GM12872 (cell line): Measurements from ENCODE around the gene UST.

Experiments used
- TF ChIP-seq, protein P1 (sequence below): IDR thresholded peaks from 3 replicates; pipeline ENCODE4 v1.5.1; 2011; ENCODE audit warnings: low read depth, mild to moderate bottlenecking, low read length, moderate library complexity; ENCODE audit not compliant: insufficient read depth

Gene UST

DNA sequence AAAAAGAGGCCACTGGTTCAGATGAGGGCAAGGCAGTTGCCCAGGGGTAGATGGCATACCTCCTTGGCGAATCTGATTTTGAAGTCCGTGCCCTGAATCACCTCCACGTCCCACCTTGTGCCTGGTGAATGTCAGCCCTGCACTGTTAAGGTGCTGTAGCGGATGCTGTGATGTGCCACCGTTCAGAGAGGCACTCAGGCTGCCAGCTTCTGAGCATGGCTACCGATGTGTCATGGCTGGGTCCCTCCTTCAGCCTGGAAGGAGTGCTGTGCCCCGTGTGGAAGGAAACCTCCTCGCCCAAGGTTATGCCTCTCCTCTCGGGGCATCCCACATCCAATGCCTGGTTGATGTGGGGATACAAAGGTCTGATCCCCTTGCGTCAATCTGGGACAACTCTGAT is 43.6 kb downstream of the UST start:
- TF ChIP-seq, protein P1, sequence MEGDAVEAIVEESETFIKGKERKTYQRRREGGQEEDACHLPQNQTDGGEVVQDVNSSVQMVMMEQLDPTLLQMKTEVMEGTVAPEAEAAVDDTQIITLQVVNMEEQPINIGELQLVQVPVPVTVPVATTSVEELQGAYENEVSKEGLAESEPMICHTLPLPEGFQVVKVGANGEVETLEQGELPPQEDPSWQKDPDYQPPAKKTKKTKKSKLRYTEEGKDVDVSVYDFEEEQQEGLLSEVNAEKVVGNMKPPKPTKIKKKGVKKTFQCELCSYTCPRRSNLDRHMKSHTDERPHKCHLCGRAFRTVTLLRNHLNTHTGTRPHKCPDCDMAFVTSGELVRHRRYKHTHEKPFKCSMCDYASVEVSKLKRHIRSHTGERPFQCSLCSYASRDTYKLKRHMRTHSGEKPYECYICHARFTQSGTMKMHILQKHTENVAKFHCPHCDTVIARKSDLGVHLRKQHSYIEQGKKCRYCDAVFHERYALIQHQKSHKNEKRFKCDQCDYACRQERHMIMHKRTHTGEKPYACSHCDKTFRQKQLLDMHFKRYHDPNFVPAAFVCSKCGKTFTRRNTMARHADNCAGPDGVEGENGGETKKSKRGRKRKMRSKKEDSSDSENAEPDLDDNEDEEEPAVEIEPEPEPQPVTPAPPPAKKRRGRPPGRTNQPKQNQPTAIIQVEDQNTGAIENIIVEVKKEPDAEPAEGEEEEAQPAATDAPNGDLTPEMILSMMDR = no peak

DNA sequence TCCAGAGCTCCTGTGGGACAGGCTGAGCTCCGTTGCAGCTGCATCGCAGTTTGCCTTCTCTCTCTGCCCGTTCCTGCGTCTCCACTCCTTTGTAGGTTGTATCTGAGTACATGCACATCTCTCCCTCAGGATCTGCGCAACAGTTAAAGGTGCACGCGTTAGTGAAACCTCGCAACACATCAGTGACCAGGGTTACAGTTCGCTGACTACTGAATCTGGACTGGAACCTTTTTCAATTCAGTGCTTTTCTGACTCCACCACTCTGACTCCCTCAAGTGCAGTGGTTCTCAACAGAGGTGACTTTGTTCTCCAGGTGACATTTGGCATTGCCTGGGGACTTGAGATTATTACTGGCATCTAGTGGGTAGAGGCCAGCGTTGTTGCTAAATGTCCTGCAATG is 44.0 kb downstream of the UST start:
- TF ChIP-seq, protein P1 = no peak

DNA sequence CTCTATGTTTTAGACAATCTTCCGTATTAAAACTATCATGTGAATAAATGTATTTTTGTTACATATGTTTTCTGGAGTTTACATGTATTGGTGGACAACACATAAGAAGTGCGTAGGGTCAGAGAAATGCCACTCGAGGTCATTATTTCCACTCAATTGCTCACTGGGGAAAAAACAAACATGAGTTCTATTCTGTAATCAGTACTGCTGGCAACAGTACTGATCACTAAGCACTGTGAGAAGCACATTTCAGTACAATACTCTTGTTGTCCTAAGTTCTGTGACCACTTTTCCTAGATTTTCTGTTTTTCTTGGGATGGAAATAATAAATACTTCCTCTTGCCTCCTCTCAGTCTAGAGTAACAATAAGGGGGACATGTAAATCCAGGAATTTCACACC is 44.5 kb downstream of the UST start:
- TF ChIP-seq, protein P1 = no peak

DNA sequence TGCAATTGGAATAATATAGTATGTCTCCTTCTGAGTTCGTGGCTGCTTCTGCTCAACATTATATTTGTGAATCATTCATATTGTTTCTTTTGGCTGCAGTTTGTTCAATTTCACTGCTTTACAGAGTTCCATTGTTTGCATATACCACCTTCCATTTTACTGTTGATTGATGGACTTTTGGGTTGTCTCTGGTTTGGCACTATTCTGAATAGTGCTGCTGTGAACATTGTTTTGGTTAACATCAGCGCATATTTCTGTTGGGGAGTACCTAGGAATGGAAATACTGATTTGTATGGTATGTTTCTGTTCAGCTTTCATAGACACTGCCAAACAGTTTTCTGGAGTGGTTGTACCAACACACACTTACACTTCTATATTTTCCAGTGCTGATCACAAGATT is 46.9 kb downstream of the UST start:
- TF ChIP-seq, protein P1 = no peak

DNA sequence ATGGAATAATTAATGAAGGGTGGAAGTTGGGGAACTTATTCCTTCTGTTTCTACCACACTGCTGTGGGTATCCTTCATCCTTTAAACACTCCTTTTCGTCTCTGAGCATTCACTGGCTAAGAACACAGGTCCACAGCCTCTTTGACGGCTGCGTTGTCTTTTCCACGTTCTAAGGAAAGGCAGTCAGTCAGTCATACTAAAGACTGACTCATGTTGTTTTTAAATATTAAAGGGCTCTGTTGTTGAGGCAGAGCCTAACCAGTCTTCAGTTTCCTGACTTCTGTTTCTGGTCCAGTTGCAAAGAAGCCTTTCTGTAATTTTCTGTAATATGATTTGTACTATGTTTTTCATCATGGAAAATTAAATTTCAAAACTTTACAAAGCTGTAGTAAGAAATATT is 48.0 kb downstream of the UST start:
- TF ChIP-seq, protein P1 = no peak

DNA sequence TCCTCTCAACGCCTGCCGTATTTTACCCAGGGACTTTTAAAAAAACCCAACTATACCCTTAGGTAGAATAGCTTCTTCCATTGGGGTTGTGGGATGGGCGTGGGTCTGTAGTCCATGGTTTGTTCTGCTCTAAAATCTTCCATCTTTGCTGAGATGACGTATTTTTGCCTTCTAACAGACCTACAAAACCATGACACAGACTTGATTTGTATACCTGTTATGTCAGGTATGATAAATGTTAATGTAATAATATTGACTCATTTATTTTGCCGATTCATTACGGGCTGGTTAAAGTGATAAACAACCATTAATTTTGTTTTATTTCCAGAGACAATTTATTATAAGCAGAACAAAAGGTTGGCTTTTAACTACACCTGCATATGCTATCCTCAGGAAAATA is 48.7 kb downstream of the UST start:
- TF ChIP-seq, protein P1 = no peak

DNA sequence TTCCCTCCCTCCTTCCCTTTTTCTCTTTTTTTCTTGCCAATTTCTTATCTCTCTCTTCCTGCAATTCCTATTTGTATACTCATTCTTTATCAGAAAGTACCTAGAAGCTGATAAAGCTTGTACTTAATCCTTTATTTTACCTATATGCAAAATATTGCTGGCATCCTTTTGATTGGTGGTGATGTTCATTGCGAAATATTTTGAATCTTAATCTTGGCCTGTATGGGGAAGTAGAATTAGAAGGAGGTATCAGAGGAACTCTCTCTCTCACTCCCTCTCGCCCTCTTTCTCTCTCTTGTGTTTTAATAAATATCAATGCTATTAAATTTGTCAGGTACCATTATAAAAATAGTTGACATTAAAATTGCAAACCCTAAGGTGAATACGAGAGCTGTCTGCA is 52.8 kb downstream of the UST start:
- TF ChIP-seq, protein P1 = no peak

DNA sequence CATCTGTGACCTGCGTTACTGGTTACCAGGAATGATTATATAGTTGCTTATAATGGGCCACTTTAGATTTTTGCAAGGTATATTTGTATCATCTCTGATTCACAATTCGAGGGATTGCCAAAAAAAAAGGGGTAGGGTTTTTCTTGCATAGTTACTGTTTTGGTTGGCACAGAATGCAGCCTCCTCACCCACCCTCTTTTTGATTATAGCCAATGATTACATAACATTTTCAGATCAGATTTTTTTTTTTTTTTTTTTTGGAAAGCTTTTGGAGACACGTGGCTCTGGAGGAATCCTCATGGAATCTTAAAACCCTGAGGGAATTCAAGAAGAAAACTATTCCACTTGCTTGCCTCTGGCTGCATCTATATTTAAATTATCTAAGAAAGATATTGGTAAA is 53.7 kb downstream of the UST start:
- TF ChIP-seq, protein P1 = no peak
